ENCODE measurements around the gene PRR12. TPM values are rescaled to one million over a fixed set of nuclear protein-coding genes. Genes with fewer than 3 reads are reported as not detected.

PRR12 gene
- total RNA-seq, 1 donor from 2014 or later = 8.9 TPM

DNA sequence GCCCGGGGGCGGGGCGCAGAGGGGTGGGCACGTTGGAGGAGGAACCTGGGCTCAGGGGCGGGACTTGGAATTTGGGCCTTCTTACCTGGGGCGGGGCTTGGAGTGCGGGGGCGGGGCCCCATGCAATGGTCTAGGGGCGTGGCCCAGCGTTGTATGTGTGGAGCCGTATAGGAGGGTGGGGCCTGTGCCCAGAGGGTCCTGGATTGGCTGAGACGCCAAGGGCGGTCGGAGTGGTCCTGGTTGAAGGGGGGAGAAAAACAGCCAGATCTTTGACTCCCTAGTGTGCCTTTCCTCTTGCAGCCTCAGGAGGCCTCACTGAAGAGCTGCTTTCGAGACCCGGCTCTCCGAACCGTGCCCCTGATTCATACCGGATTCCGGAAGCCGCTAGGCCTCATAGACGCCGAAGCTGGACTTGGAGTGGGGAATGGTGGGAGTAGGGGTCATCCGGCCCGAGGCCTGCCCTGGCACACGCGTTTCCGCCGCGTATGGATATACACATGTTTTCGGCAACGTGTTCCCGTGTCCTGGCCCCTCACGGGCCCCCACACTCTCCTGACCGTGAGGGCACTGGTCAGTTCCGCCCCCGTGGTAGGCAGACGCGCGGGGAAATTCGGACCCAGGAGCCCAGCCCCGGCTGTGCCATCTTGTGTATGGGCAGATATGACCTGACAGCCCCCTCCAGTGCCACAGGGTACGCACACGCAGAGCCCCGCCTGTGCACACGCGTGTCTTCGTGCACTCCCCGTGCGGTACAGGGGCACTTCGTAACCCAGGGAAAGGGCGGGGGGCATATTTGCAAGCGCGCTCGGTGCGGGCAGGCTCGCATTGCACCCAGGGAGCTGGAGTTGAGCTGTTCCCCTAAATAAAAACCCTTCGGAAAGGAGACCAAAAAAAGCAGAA lies 661 bp upstream of the PRR12 start:
- DNase-seq (ENCODE audit: low read depth) = peak; percentile 91
- Histone ChIP-seq H3K4me3 (ENCODE audit: low read depth, low read length) (peak overlapping the region; percentile 52), H3K27me3 (ENCODE audit: control insufficient read depth, insufficient read depth, low read length) (no peaks in the 10 kb centered on the region), H3K36me3 (ENCODE audit: control insufficient read depth, insufficient read depth, low read length) (peaks cover 3% of the 10 kb centered on the region)
- no peak for TF ChIP-seq CTCF (IDR thresholded peaks at IDR 0.05; ENCODE audit: insufficient read depth, low read length, poor library complexity, severe bottlenecking)

DNA sequence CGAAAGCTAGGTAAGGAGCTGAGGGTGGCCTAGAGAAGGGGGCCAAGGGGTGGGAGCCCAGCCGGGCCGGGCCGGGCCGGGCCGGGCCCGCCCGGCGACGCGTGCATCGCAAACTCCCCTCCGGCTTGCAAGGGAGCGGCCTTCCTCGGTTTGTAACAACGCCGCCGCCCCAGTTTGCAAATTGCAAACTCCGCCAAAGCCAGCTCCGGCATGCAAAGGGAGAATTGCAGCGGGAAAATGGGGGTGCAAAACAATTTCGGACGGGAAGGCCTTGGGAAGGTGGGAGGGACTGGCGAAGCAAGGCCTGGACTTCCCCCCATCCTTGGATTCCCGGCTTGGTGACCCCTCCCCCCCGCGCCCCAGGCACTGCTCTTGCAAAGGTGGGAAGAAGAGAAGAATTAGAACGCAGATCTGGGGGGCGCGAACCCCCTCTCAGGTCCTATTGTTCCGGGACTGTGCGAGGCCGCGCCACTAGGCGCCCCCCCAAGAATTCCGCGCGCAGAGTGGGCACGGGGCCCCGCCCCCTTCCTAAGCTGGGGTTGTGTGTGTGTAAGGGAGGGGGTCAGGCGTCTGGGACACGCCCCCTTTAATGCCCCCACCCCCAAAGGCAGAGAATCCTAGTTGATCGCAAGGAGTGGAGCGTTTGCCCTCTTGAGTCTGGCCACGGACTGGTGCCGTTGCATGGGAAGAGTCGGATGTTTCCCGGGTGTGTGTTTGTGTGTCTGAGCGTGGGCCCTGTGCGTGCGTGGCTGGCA lies 926 bp downstream of the PRR12 start:
- Histone ChIP-seq H3K27me3 (ENCODE audit: control insufficient read depth, insufficient read depth, low read length) (no peaks in the 10 kb centered on the region), H3K4me3 (ENCODE audit: low read depth, low read length) (peak overlapping the region; percentile 52), H3K36me3 (ENCODE audit: control insufficient read depth, insufficient read depth, low read length) (peaks cover 3% of the 10 kb centered on the region)
- TF ChIP-seq CTCF (IDR thresholded peaks at IDR 0.05; ENCODE audit: insufficient read depth, low read length, poor library complexity, severe bottlenecking) = no peak
- DNase-seq (ENCODE audit: low read depth) = no peak

DNA sequence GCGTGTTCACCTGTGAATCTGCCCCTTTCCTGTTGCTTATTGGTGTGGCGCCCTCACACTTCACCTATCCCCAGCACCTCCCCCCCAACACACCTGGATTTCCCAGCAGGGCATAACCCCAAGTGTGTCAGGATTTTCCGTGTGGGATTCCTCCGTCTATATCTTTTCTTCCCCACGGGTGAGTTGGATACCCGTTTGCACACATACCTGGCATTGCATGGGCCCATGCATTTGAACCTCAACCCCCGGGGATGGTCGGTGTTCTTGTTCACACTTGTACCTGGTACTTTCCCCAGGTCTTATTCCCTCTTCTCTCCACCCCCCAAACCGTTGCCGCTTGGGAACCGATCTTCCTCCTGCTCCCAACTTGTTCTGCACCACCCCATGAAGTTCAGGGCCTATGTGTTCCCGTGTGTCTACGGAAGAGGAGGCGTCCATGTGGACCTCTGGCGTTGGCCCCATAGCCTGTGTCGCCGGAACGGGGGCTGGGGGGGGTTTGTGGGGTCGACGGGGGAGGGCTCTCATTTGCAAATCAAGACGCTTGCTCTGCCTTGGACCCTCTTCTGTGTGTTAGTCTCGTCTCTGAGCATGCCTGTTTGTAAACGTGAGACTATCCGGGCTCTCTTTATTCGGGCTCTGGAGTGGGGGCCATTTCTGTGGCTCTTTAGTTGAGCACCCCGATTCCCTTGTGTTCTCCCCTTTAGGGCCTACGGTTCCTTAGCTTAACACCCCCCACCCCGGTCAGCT lies 1.7 kb downstream of the PRR12 start:
- DNase-seq (ENCODE audit: low read depth) = no peak
- Histone ChIP-seq H3K36me3 (ENCODE audit: control insufficient read depth, insufficient read depth, low read length) (peaks cover 3% of the 10 kb centered on the region), H3K27me3 (ENCODE audit: control insufficient read depth, insufficient read depth, low read length) (no peaks in the 10 kb centered on the region), H3K4me3 (ENCODE audit: low read depth, low read length) (peak overlapping the region; percentile 52)
- no peak for TF ChIP-seq CTCF (IDR thresholded peaks at IDR 0.05; ENCODE audit: insufficient read depth, low read length, poor library complexity, severe bottlenecking)

DNA sequence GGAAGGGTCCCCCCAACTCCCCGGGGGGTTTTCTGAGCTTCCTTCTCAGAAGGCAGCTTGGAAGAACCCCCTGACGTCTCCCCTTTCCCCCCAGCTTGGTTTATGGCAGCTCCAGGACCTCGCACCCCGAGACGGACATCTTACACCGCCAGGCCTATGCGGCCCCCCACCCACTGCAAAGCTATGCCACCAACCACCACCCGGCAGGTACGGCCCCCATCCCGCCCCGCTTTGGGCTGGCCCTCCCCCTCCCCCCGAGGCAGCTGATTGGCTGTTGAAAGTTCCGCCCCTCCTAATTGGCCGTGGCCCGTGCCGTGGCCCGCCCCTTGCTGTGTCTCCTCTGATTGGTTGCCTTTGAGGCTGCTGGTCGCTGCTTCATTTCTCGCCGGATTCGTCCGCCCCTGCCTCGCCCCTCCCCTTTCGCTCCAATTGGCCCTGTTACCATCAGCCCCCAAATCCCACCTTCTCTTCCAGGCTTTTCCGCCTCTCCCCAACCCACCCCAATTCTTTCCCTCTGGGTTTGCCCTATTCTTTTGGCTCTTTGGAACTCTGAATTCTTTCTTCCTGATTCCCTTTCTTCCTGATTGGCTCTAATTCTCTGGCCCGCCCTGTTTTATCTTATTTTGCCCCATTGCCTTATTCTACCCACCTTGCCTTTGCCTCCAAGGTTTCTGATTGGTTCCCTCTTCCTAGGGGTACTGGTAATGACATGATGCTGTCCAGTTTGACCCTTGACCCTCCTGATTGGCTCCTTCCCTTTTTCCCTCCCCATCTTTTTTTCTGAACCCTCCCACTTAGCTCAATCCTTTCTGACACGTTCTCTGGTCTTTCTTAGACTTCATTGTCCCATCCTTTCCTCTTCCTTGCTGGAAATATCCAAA lies 2.5 kb downstream of the PRR12 start:
- Histone ChIP-seq H3K4me3 (ENCODE audit: low read depth, low read length) (peak overlapping the region; percentile 52), H3K36me3 (ENCODE audit: control insufficient read depth, insufficient read depth, low read length) (peaks cover 3% of the 10 kb centered on the region), H3K27me3 (ENCODE audit: control insufficient read depth, insufficient read depth, low read length) (no peaks in the 10 kb centered on the region)
- peak; percentile 61 for DNase-seq (ENCODE audit: low read depth)
- TF ChIP-seq CTCF (IDR thresholded peaks at IDR 0.05; ENCODE audit: insufficient read depth, low read length, poor library complexity, severe bottlenecking) = no peak

All from kidney epithelial cell (primary cell).